Gastroesophageal sphincter (tissue), 4 donors: ENCODE measurements around the gene SEMA3F. TPM values are rescaled to one million over a fixed set of nuclear protein-coding genes. Genes with fewer than 3 reads are reported as not detected.

Source experiments
- ATAC-seq: fragments of 150-250 bp; one replicate; pipeline ENCODE4 v1.9.1; 2016; ENCODE audit warnings: mild to moderate bottlenecking, moderate library complexity
- H3K27ac ChIP-seq, 4 donors: fragments of 200-600 bp; sonication (generic) in 3 of 4; 1 replicate in 3 of 4; 2 replicates in 1 of 4; pipeline ENCODE4 v1.5.1; 2016 to 2019
- H3K27me3 ChIP-seq: fragments of 200-600 bp; sonication (generic); one replicate; pipeline ENCODE4 v1.5.1; 2019
- H3K36me3 ChIP-seq, 2 donors: fragments of 200-600 bp; sonication (generic); one replicate each; pipeline ENCODE4 v1.5.1; 2019; ENCODE audit warnings: control low read depth in 1 of 2
- H3K4me1 ChIP-seq, 3 donors: fragments of 200-600 bp; sonication (generic); 1 replicate in 2 of 3; 2 replicates in 1 of 3; pipeline ENCODE4 v1.5.1; 2016 to 2019; ENCODE audit warnings: control low read depth in 2 of 3
- H3K4me3 ChIP-seq, 2 donors: fragments of 200-600 bp; sonication (generic); one replicate each; pipeline ENCODE4 v1.5.1; 2019; ENCODE audit warnings: mild to moderate bottlenecking in 1 of 2, moderate library complexity in 1 of 2
- H3K9me3 ChIP-seq, 3 donors: fragments of 200-600 bp; sonication (generic); one replicate each; pipeline ENCODE4 v1.5.1; 2017 to 2019; ENCODE audit warnings: control low read depth in 2 of 3
- CTCF ChIP-seq, 4 experiments: fragments of 200-600 bp in 2 of 4; fragments of 450-650 bp in 2 of 4; sonication (generic) in 1 of 4; IDR thresholded peaks; one replicate each; pipeline ENCODE4 v1.5.1; 2017 to 2019; ENCODE audit warnings: antibody characterized with exemption in 4 of 4, mild to moderate bottlenecking in 2 of 4, moderate library complexity in 2 of 4
- EP300 ChIP-seq: sonication (generic); formaldehyde crosslinking; IDR thresholded peaks from one replicate; pipeline ENCODE4 v1.6.1; 2017; ENCODE audit warnings: antibody characterized with exemption, mild to moderate bottlenecking
- POLR2A ChIP-seq, 2 donors: fragments of 450-650 bp; IDR thresholded peaks; one replicate each; pipeline ENCODE4 v1.6.1; 2017; ENCODE audit warnings: antibody characterized with exemption in 2 of 2, mild to moderate bottlenecking in 2 of 2, moderate library complexity in 1 of 2
- POLR2AphosphoS5 ChIP-seq: sonication (generic); formaldehyde crosslinking; IDR thresholded peaks from one replicate; pipeline ENCODE4 v1.6.1; 2017; ENCODE audit warnings: antibody characterized with exemption
- WGBS, 2 donors: methylation state at CpG; one replicate each; pipeline ENCODE4 v1.1.5; 2018; ENCODE audit warnings: low coverage in 1 of 2; 5-methylcytosine and 5-hydroxymethylcytosine counted together
- total RNA-seq, 4 donors: library from RNA; depleted of rRNA; stranded (reverse); fragments of >200 nt; gene quantifications; one replicate each; pipeline ENCODE4 v1.1.0, GENCODE V29; 2016

The SEMA3F gene
- 10 to 100 TPM in 3 of 4 donors, 1 to 10 TPM in 1; 6.7 to 33.5 (median 16.3) TPM for total RNA-seq

DNA sequence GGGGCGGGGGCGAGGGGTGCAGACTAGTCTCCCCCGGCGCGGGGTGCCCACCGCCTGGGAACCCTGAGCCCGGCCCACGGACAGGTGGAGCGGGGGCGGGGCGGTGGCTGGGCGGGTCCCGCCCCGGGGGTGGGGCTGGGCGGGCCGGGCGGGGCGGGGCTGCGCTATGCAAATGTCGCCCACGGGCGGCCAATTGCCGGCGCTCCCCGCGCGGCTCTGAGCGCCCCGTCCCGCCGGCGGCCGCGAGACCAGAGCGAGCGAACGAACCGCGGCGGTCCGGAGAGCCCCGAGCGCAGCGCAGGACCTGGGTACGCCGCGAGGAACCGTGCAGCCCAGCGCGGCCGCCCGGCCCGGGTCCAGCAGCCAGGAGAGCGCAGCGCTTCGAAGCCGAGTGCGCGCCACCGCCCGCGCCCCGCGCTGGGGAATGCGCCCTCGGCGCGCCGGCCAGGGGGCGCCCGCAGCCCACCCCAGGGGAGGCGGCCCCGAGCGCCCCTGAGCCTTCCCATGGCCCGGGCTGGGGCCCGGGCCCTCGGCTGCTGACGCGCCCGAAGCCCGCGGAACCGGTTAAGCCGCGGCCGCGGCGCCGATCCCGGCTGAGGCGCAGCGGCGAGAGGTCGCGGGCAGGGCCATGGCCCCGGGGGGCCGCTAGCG, at the start of gene SEMA3F:
Gene SEMA3F (plus strand): TSS at position 485 of the 651 bp plus-strand sequence. CDS start 4,299 bp downstream, outside the sequence.
- WGBS, 2 donors: no CpG with 5 or more reads among the region's 98 CpGs
- peak; percentile 86 for ATAC-seq
- TF ChIP-seq CTCF (IDR thresholded peaks at IDR 0.05) (peak in 2 of 4 experiments; percentile 28 to 36), POLR2A (IDR thresholded peaks at IDR 0.05) (peak; percentile 28 to 45), EP300 (no peak), POLR2AphosphoS5 (peak; percentile 10)
- Histone ChIP-seq H3K4me3 (peak within 1 kb of the TSS; percentile 45 to 65), H3K27me3 (peaks cover 11% of the 10 kb centered on the region), H3K4me1 (peaks cover 0 to 57% (median 24%) of the 10 kb centered on the region in 3 donors), H3K27ac (peak within 1 kb of the TSS in 3 of 4 donors; percentile 79 to 89 (median 83)), H3K36me3 (no peaks in the 10 kb centered on the region), H3K9me3 (no peaks in the 10 kb centered on the region)

GRCh38 chr3:50111757-50112156, 43.4 kb upstream of the SEMA3F start:
- Histone ChIP-seq H3K4me1 (peaks cover 0 to 6% (median 0%) of the 10 kb centered on the region in 3 donors), H3K27me3 (no peaks in the 10 kb centered on the region), H3K4me3 (no peak overlapping the region), H3K9me3 (no peaks in the 10 kb centered on the region), H3K27ac (peak overlapping the region in 3 of 4 donors; percentile 8 to 45 (median 25)), H3K36me3 (peaks cover 21 to 100% of the 10 kb centered on the region in 2 donors)
- ATAC-seq: no peak
- 14 to 62% methylated on average over 2 to 3 of the region's 5 CpGs for WGBS, 2 donors
- TF ChIP-seq CTCF (IDR thresholded peaks at IDR 0.05) (no peak), EP300 (no peak), POLR2A (IDR thresholded peaks at IDR 0.05) (no peak)

DNA sequence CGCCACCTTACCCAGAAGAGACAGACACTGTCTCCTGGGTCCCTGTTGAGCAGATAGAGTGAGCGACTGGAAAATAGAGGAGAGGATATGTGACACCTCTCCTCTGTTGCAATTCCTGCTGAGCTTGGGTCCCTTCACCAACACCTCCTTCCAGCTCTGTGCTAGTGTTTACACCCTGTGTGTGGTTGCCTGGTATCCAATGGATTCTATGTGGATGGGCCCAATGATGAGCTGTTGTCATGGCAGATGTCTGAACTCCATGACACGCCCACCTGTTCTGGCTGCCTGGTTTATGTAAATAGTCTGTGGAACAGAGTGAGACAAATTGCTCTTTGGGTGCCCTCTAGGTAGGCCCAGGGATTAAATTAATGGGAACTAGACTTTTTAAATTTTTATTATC, 42.7 kb upstream of the SEMA3F start:
- 54 to 87% methylated on average over 2 to 3 of the region's 3 CpGs for WGBS, 2 donors
- Histone ChIP-seq H3K27me3 (no peaks in the 10 kb centered on the region), H3K4me1 (peaks cover 0 to 6% (median 0%) of the 10 kb centered on the region in 3 donors), H3K4me3 (no peak overlapping the region), H3K27ac (peak overlapping the region in 2 of 4 donors; percentile 8 to 35), H3K36me3 (peaks cover 19 to 100% of the 10 kb centered on the region in 2 donors), H3K9me3 (no peaks in the 10 kb centered on the region)
- ATAC-seq: peak; percentile 57
- TF ChIP-seq CTCF (IDR thresholded peaks at IDR 0.05) (no peak), POLR2A (IDR thresholded peaks at IDR 0.05) (no peak)

- H3K36me3 ChIP-seq: peaks cover 12 to 94% of the 10 kb centered on the region in 2 donors
- TF ChIP-seq CTCF (IDR thresholded peaks at IDR 0.05) (no peak), POLR2AphosphoS5 (no peak), POLR2A (IDR thresholded peaks at IDR 0.05) (no peak), EP300 (no peak)
These were observed 38.0 kb upstream of the SEMA3F start for GRCh38 chr3:50117120-50117519.

DNA sequence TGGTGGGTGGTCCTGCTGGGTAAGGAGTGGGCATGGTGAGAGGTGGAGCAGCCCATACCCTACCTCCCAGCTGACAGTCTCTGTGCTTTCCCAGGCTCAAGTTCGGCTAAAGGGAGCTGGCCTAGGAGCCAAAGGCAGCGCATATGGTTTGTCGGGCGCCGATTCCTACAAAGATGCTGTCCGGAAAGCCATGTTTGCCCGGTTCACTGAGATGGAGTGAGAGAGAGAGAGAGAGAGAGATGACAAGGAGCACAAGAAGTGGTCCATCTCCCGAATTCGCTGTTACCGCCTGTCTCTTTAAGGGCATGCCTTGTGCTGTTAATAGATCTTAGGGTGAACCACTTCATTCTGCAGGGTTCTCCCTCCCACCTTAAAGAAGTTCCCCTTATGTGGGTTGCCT, 36.9 kb upstream of the SEMA3F start:
- peaks cover 0 to 15% (median 0%) of the 10 kb centered on the region in 3 donors for H3K4me1 ChIP-seq
- peaks cover 11 to 83% of the 10 kb centered on the region in 2 donors for H3K36me3 ChIP-seq
- no peak overlapping the region for H3K4me3 ChIP-seq
- ATAC-seq: no peak
- H3K27me3 ChIP-seq: no peaks in the 10 kb centered on the region
- no peak overlapping the region for H3K27ac ChIP-seq
- TF ChIP-seq POLR2A (IDR thresholded peaks at IDR 0.05) (no peak), CTCF (IDR thresholded peaks at IDR 0.05) (no peak), POLR2AphosphoS5 (no peak), EP300 (no peak)
- no peaks in the 10 kb centered on the region for H3K9me3 ChIP-seq
- 53 to 64% methylated on average over 4 to 5 of the region's 10 CpGs for WGBS, 2 donors

More at GRCh38 chr3:50117120-50117519, 38.0 kb upstream of the SEMA3F start:
- no peaks in the 10 kb centered on the region for H3K27me3 ChIP-seq
- no peak overlapping the region for H3K4me3 ChIP-seq
- no peak for ATAC-seq
- no peaks in the 10 kb centered on the region for H3K9me3 ChIP-seq
- H3K27ac ChIP-seq: no peak overlapping the region
- 60 to 89% methylated on average over 1 to 3 of the region's 8 CpGs for WGBS, 2 donors
- H3K4me1 ChIP-seq: peaks cover 0 to 9% (median 0%) of the 10 kb centered on the region in 3 donors
